IPS DF 6.9 (cell line): ENCODE measurements around the gene STAB2.

ENCODE experiments used
- DNase-seq: peaks from one replicate; pipeline ENCODE4 v3.0.0-alpha.2; 2013; ENCODE audit warnings: low read depth, low spot score
- H3K27ac ChIP-seq: one replicate; pipeline ENCODE4 v1.5.1; 2013; ENCODE audit warnings: low read length, control low read depth
- H3K27me3 ChIP-seq: 2 replicates; pipeline ENCODE4 v1.6.1; 2013; ENCODE audit warnings: mild to moderate bottlenecking, low read length; ENCODE audit not compliant: control insufficient read depth, insufficient read depth
- H3K36me3 ChIP-seq: 2 replicates; pipeline ENCODE4 v1.6.1; 2013; ENCODE audit warnings: low read length; ENCODE audit not compliant: control insufficient read depth, insufficient read depth
- H3K4me1 ChIP-seq: 2 replicates; pipeline ENCODE4 v1.6.1; 2013; ENCODE audit warnings: low read length; ENCODE audit not compliant: control insufficient read depth, insufficient read depth
- H3K4me3 ChIP-seq: 2 replicates; pipeline ENCODE4 v1.5.1; 2013; ENCODE audit warnings: mild to moderate bottlenecking, low read length
- H3K9me3 ChIP-seq: 2 replicates; pipeline ENCODE4 v1.6.1; 2013; ENCODE audit warnings: low read length, inconsistent platforms; ENCODE audit not compliant: control insufficient read depth, insufficient read depth
- WGBS: extraction: QIAGEN DNeasy Blood & Tissue Kit; methylation state at CpG from one replicate; pipeline ENCODE4 v1.1.7; 2013; ENCODE audit warnings: mixed read lengths, missing lambda C conversion rate; ENCODE audit not compliant: insufficient read length, insufficient coverage; 5-methylcytosine and 5-hydroxymethylcytosine counted together

The STAB2 gene

DNA sequence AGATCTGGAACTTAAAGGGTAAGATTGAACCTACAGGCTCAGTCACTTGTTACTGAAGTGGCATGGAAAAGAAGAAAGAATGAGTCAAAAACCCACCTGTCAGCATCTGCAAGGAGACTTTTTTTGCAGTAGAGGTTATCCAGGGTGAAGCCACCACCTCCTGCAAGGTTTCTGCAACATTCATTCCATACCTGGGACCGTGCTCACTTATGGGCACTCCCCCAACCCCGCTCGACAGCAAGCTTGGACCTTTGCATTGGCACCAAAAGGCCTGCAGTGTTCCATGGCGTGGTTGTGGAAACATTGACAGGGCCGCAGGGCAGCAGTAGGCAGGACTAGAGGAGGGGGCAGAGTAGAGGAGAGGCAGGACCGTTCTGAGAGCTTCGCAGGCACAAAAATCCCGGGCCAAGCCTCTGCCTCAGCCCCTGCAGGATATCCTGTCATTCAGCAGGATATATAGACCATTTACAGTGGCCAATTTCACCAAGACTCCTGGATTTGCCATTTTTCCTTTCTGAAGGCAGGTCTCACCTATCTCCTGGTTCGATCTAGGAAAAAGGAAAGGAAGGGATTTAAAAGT lies at the start of gene STAB2:
Gene STAB2 (plus strand): TSS at position 483 of the 580 bp plus-strand sequence. CDS start 204 bp downstream, outside the sequence.
- Histone ChIP-seq H3K4me3 (no peak within 1 kb of the TSS), H3K27ac (no peak within 1 kb of the TSS), H3K27me3 (no peaks in the 10 kb centered on the region), H3K4me1 (no peaks in the 10 kb centered on the region), H3K36me3 (no peaks in the 10 kb centered on the region), H3K9me3 (no peaks in the 10 kb centered on the region)
- no peak for DNase-seq
- no CpG with 5 or more reads among the region's 9 CpGs for whole genome bisulfite sequencing

DNA sequence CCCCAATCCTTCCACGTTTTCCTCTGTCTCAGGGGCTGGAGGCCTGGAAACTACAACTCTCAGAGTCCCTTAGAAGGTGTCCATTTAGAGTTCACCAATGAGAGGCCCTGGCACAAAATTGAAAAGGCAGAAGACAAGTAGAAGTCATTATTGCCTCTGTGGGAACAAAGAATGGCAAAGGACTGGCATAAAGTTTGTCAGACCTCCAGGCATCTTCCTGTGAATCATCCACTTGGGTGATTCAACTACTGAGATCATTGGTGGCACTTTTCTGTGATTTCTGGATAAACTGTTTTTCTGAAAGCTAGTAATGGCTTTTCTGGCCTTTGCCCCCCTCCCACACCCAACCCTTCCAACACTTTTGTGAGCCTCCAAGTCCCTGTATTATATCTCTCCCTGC lies 48.7 kb upstream of the STAB2 start:
- H3K27me3 ChIP-seq: no peaks in the 10 kb centered on the region
- no peak overlapping the region for H3K27ac ChIP-seq
- no peaks in the 10 kb centered on the region for H3K36me3 ChIP-seq
- no peaks in the 10 kb centered on the region for H3K9me3 ChIP-seq
- H3K4me3 ChIP-seq: no peak overlapping the region
- H3K4me1 ChIP-seq: no peaks in the 10 kb centered on the region
- no CpG with 5 or more reads among the region's 1 CpG for WGBS
- no peak for DNase-seq

DNA sequence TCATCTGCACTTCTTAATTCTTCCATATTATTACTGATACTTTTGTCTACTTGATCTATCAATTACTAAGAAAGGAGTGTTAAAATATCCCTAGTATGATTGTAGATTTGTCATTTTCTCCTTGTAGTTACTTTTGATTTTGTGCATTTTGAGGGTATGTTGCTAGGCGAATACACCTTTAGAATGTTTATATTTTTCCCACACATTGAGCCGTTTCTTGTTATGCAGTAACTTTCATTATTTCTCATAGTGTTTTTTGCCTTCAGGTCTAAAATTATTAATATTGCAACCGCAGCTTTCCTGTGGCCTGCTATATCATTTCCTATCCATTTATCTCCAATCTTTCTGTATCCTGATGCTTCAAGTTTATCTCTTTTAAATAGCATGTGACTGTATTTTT lies 46.8 kb upstream of the STAB2 start:
- WGBS: no CpG with 5 or more reads among the region's 3 CpGs
- Histone ChIP-seq H3K27me3 (no peaks in the 10 kb centered on the region), H3K4me1 (no peaks in the 10 kb centered on the region), H3K9me3 (no peaks in the 10 kb centered on the region), H3K27ac (no peak overlapping the region), H3K36me3 (no peaks in the 10 kb centered on the region), H3K4me3 (no peak overlapping the region)
- no peak for DNase-seq

- Histone ChIP-seq H3K4me3 (no peak overlapping the region), H3K36me3 (no peaks in the 10 kb centered on the region), H3K27me3 (no peaks in the 10 kb centered on the region), H3K27ac (no peak overlapping the region), H3K4me1 (no peaks in the 10 kb centered on the region), H3K9me3 (no peaks in the 10 kb centered on the region)
- WGBS: no CpG with 5 or more reads among the region's 3 CpGs
- DNase-seq: no peak
These were observed 45.0 kb upstream of the STAB2 start for GRCh38 chr12:103542078-103542477.

DNA sequence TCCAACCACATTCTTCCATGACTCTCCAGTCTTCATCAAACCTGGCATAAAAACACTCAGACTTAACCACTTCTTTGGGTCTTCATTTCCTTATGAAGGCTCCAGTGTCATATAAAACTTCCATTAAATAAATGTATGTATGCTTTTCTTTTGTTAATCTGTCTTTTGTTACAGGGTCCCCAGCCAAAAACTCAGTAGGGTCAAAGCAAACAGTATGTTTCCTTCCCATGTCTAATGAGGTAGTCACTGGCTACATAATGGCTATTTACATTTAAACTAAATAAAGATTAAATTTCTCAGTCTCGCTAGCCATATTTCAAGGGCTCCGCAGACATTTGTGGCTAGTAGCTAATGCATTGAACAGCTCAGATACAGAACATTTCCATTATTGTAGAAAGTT lies 40.1 kb upstream of the STAB2 start:
- Histone ChIP-seq H3K27ac (no peak overlapping the region), H3K9me3 (no peaks in the 10 kb centered on the region), H3K4me3 (no peak overlapping the region), H3K36me3 (no peaks in the 10 kb centered on the region), H3K27me3 (no peaks in the 10 kb centered on the region), H3K4me1 (no peaks in the 10 kb centered on the region)
- DNase-seq: no peak
- no CpG with 5 or more reads among the region's 2 CpGs for WGBS

DNA sequence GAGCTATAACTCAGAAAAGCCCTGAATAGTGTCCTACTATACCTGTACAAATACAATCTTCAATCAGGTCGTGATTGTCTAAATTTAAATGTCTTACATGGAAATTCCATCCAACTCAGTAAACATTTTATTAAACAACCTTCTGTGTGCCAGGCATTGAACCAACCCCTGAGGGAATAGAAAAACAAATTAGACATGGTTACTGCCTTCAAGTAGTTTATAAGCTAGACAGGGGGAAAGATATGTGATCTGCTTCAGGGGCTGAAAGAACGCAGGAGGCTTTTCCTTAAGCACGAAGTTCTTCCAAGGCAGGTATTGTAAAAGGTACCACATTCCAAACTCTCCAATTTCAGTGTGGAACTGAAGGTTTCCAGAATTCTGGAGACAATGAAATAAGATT lies 39.7 kb upstream of the STAB2 start:
- no CpG with 5 or more reads among the region's 3 CpGs for WGBS
- no peak for DNase-seq
- no peaks in the 10 kb centered on the region for H3K4me1 ChIP-seq
- no peaks in the 10 kb centered on the region for H3K9me3 ChIP-seq
- no peak overlapping the region for H3K4me3 ChIP-seq
- H3K27ac ChIP-seq: no peak overlapping the region
- no peaks in the 10 kb centered on the region for H3K36me3 ChIP-seq
- no peaks in the 10 kb centered on the region for H3K27me3 ChIP-seq

- Histone ChIP-seq H3K4me3 (no peak overlapping the region), H3K36me3 (no peaks in the 10 kb centered on the region), H3K4me1 (no peaks in the 10 kb centered on the region), H3K27me3 (no peaks in the 10 kb centered on the region), H3K27ac (no peak overlapping the region), H3K9me3 (no peaks in the 10 kb centered on the region)
- WGBS: no CpG with 5 or more reads among the region's 6 CpGs
- no peak for DNase-seq
These were observed 39.1 kb upstream of the STAB2 start for GRCh38 chr12:103547929-103548328.

DNA sequence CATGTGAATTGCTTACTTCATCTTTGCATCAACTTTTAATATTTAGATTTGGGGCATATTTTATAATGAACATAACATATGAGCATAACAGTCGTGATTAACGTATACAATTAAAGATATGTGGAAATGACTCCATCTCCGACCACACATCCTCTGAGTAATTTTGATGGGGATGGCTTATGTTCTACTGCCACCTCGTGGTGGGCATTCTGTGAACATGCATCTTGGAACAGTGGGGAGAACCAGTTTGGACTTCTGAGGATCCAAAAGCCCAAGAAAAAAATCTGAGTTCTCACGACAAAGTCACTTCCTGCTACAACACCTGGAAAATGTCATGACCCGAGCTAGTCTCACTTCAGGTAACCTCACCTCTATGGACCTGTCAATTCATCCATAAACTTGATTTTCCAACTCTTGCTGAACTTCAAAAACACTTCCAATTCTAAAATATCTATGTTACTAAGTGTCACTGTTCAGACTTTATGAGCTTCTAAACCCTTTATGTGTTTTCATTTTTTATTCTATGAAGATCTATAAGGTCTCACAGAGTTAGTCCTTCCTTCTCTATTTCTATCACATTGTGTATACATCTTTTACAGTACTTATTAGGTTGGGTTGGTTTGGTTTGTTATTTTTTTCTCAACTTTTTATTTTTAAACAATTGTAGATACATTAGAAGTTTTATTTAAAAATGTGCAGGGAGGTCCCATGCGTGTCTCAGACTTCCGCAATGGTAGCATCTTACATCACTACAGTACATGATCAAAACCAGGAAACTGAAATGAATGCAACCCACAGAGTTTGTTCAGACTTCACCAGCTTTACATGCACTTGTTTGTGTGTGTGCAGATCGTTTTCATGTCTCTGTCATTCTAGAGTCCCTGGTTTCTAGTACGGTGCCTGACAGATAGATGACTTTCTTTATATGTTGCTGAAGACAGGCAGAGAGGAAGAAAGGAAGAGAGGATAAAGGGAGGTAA lies 38.2 kb upstream of the STAB2 start:
- H3K27me3 ChIP-seq: no peaks in the 10 kb centered on the region
- H3K4me3 ChIP-seq: no peak overlapping the region
- DNase-seq: peak; percentile 78
- no CpG with 5 or more reads among the region's 10 CpGs for WGBS
- H3K27ac ChIP-seq: no peak overlapping the region
- no peaks in the 10 kb centered on the region for H3K36me3 ChIP-seq
- H3K4me1 ChIP-seq: no peaks in the 10 kb centered on the region
- H3K9me3 ChIP-seq: no peaks in the 10 kb centered on the region

GRCh38 chr12:103556890-103557627 lies 30.0 kb upstream of the STAB2 start:
- Histone ChIP-seq H3K36me3 (no peaks in the 10 kb centered on the region), H3K27me3 (no peaks in the 10 kb centered on the region), H3K4me1 (0 out of 2 replicates have a peak, but pooled peaks cover 1% of the 10 kb centered on the region), H3K27ac (no peak overlapping the region), H3K9me3 (no peaks in the 10 kb centered on the region), H3K4me3 (no peak overlapping the region)
- WGBS: no CpG with 5 or more reads among the region's 3 CpGs
- no peak for DNase-seq

DNA sequence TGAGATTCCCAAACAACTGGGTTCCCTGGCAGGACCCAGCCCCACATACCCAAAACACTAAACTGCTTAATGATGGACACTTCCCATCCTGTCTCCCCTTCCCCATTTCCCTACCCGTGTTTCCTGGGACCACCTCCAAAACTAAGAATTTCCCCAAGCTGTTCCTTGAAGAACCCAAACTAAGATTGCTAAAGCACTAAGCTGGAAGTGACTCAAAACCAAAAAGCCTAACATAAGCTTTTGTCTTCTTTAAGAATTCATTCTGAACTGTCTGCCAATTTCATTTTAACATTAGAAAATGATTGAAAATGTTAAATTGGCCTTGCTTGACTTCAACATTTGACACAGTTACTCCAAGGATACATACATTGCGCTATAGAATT lies 29.5 kb upstream of the STAB2 start:
- H3K9me3 ChIP-seq: no peaks in the 10 kb centered on the region
- no CpG with 5 or more reads among the region's 2 CpGs for WGBS
- no peak overlapping the region for H3K4me3 ChIP-seq
- H3K4me1 ChIP-seq: 0 out of 2 replicates have a peak, but pooled peaks cover 1% of the 10 kb centered on the region
- no peaks in the 10 kb centered on the region for H3K27me3 ChIP-seq
- DNase-seq: no peak
- H3K36me3 ChIP-seq: no peaks in the 10 kb centered on the region
- H3K27ac ChIP-seq: no peak overlapping the region
